Heart left ventricle (tissue), 13 donors: ENCODE results near the gene PTHLH.

Experiments used
- CTCF ChIP-seq, 12 donors: fragments of 200-600 bp; sonication (generic) in 4 of 12; IDR thresholded peaks; one replicate each; pipeline versions ENCODE4 v1.5.0 to v1.8.0; 2018 to 2022; ENCODE audit warnings: antibody characterized with exemption in 12 of 12, mild to moderate bottlenecking in 5 of 12
- POLR2A ChIP-seq, 2 donors: fragments of 450-650 bp; IDR thresholded peaks; one replicate each; pipeline ENCODE4 v1.6.1; 2017; ENCODE audit warnings: antibody characterized with exemption in 2 of 2, mild to moderate bottlenecking in 2 of 2, moderate library complexity in 2 of 2
- donor health status: ischemic (EF 13 %, LVEDD 7.1; RV severe dilation, severe dysfunction).
- donor health status: DM: no; HTN: yes; CAD: no.
- donor health status: DM: no; HTN: no; CAD: no.
- donor health status: ischemic (EF 25% LVEDD 6.9; RV normal size, moderate dysfunction).
- donor health status: ischemic (EF 25% LVEDD 5.7; RV mildly dilated, moderate dysfunction).
- donor health status: ischemic (EF 35%, LVEDD 5.7; RV mildly dilated, moderate dysfunction).
- donor health status: nonischemic (EF 11% LVEDD 7.7; RV severe dilation, severe dysfunction).
- donor health status: DM: yes; HTN: yes; CAD: no.
- donor health status: PGD.
- donor health status: ischemic (EF 29% LVEDD 5.4; RV normal size, mild dysfunction).
- donor health status: nonischemic (EF 23%, LVEDD 6.1; RV moderate dilation, normal function).

GRCh38 chr12:27973487-27973890, 956 bp upstream of the PTHLH start:
- TF ChIP-seq CTCF (IDR thresholded peaks at IDR 0.05), result no peak
- no peak for TF ChIP-seq POLR2A (IDR thresholded peaks at IDR 0.05)
